ENCODE data around the gene ATXN7L3B.
"Not testable (repeated sequence)": the region's sequence is repeated elsewhere in the genome, so short reads cannot be mapped to it uniquely, and the experiment has no call there.

ATXN7L3B gene, protein sequence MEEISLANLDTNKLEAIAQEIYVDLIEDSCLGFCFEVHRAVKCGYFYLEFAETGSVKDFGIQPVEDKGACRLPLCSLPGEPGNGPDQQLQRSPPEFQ

DNA sequence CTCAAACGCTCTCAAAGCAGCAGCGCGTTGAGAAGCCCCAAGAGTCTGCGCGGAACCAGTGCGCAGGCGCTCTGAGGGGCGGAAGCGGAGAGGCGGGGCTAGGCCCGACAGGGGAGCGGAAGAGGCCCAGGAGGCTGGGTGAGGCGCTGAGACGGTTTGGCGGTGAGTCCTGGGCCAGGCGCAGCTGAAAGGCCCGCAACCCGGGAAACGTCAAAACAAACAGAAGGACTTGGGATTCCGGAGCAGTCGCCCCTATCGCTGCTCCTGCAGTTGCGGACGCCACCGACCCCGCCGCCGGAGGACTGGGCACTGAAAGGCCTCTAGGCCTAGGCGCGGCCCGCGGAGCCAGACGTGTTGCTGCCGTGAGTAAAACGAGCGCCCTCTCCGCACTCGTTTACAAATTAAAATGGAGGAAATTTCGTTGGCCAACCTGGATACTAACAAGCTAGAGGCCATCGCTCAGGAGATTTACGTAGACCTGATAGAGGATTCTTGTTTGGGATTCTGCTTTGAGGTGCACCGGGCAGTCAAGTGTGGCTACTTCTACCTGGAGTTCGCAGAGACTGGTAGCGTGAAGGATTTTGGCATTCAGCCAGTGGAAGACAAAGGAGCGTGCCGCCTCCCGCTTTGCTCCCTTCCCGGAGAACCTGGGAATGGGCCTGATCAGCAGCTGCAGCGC is at the start of gene ATXN7L3B:
ATXN7L3B (plus strand) TSS at position 129 of the 679 bp plus-strand sequence; CDS start at position 407, 278 bp downstream.
- Histone ChIP-seq H3K9me3 (ENCODE audit: control insufficient read depth, insufficient read depth, low read length) (no peaks in the 10 kb centered on the region), H3K4me1 (ENCODE audit: insufficient read depth, low read length) (peaks cover 28% of the 10 kb centered on the region), H3K36me3 (ENCODE audit: insufficient read depth, low read length) (no peaks in the 10 kb centered on the region), H3K9ac (ENCODE audit: low read depth, low read length) (peak within 1 kb of the TSS; percentile 97)

DNA sequence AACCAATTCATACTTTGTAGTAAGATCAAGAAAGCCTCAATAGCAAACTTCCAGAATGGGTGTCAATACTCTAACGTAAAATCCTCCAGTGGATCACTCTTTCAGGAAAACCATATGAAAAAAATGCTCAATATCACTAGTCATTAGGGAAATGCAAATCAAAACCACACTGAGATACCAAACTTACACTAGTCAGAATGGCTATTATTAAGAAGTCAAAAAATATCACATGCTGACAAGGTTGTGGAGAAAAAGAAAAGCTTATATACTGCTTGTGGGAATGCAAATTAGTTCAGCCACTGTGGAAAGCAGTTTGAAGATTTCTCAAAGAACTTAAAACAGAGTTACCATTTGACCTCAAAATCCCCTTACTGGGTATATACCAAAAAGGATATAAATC is 49.5 kb upstream of the ATXN7L3B start:
- no peak overlapping the region for H3K9ac ChIP-seq (ENCODE audit: low read depth, low read length)
- H3K9me3 ChIP-seq (ENCODE audit: control insufficient read depth, insufficient read depth, low read length) = no peaks in the 10 kb centered on the region
- H3K4me1 ChIP-seq (ENCODE audit: insufficient read depth, low read length) = no peaks in the 10 kb centered on the region
- no peaks in the 10 kb centered on the region for H3K36me3 ChIP-seq (ENCODE audit: insufficient read depth, low read length)

DNA sequence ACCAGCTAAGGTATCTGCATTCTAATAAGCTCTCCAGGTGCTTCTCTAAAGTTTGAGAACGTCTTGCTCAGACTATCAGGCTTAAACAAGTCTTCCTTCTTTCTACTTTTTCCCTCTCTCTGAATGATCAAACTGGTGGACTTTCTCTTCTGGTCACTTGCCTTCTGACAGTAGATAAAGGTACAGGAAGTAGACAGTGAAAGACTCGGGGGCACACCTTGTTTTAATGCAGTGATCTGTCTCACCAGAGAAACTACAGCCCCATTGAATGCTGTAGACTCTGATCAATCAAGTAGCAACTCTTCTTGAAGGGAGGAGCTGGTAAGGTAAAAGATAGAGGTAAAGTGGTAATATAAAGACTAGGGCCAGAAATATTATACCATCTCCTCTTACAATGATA is 48.1 kb upstream of the ATXN7L3B start:
- H3K36me3 ChIP-seq (ENCODE audit: insufficient read depth, low read length) = no peaks in the 10 kb centered on the region
- no peak overlapping the region for H3K9ac ChIP-seq (ENCODE audit: low read depth, low read length)
- H3K9me3 ChIP-seq (ENCODE audit: control insufficient read depth, insufficient read depth, low read length) = no peaks in the 10 kb centered on the region
- H3K4me1 ChIP-seq (ENCODE audit: insufficient read depth, low read length) = no peaks in the 10 kb centered on the region

DNA sequence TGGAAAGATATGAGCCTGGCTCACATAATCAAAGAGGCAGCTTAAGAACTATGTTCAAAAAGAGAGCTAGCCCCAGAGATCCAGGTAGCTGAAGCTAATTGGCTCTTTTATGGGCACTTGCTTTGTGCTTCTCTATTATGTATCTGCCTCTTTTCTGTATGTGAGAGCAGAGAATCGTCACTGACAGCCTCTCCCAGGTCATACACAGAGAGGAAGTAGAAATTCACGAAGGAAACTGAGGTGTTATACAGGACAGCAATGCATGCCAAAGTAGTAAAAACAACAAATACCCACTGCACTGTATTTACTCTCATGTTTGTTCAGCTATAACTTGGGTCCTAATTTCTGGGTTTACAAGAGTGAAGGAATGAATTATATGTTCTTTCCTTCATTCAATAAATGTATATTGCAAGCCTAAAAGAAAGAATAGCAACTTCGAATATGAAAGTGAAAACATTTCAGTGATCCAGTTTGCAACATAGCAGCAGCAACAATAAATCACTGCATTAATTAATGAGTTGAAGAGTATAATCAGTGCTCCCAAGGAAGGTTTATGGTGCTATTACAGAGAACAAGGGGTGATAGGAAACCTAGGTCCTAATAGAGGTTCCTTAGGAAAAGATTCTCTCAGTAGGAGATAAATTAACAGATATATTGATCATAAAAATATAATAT is 47.1 kb upstream of the ATXN7L3B start:
- Histone ChIP-seq H3K9ac (ENCODE audit: low read depth, low read length) (no peak overlapping the region), H3K4me1 (ENCODE audit: insufficient read depth, low read length) (no peaks in the 10 kb centered on the region), H3K36me3 (ENCODE audit: insufficient read depth, low read length) (no peaks in the 10 kb centered on the region), H3K9me3 (ENCODE audit: control insufficient read depth, insufficient read depth, low read length) (no peaks in the 10 kb centered on the region)

DNA sequence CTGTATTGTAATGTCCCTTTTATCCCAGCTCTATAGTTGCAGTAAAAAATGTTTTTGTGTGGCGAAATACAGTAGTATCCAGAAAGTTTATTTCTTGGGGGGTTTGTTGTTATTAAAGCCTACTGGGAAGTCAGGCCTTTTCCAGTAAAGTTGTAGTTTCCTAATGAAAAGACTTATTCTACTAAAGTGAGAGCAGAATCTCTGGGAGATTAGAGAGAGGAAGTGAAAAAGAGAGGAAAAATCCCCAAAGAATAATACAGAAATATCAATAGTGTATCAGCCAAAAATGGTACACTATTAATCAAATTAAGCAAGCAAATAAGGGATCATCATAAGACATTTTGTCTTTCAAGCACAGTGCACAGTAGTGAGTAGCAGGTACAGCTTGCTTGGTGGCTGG is 46.3 kb upstream of the ATXN7L3B start:
- H3K36me3 ChIP-seq (ENCODE audit: insufficient read depth, low read length) = no peaks in the 10 kb centered on the region
- H3K4me1 ChIP-seq (ENCODE audit: insufficient read depth, low read length) = no peaks in the 10 kb centered on the region
- no peak overlapping the region for H3K9ac ChIP-seq (ENCODE audit: low read depth, low read length)
- no peaks in the 10 kb centered on the region for H3K9me3 ChIP-seq (ENCODE audit: control insufficient read depth, insufficient read depth, low read length)

DNA sequence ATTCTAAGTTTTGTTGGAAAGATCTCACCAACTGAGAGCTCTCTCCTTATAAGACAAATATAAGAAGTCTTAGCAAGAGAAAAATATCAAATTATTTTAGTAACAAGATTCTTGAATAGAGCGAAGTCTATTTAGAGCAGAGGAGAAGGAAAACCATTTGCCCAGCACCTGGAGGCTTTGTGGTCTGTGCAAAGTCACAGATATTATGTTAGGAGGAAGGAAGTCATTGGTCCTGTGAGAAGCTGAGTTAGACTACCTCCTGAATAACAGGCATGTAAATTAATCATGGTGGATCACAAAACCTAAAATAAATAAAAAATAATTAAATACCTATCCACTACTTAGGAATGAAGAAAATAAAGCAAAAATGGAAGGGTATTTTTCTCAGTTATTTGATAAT is 38.4 kb upstream of the ATXN7L3B start:
- Histone ChIP-seq H3K9ac (ENCODE audit: low read depth, low read length) (no peak overlapping the region), H3K9me3 (ENCODE audit: control insufficient read depth, insufficient read depth, low read length) (no peaks in the 10 kb centered on the region), H3K36me3 (ENCODE audit: insufficient read depth, low read length) (no peaks in the 10 kb centered on the region; the same call in 1 of the 2 replicates), H3K4me1 (ENCODE audit: insufficient read depth, low read length) (no peaks in the 10 kb centered on the region)

DNA sequence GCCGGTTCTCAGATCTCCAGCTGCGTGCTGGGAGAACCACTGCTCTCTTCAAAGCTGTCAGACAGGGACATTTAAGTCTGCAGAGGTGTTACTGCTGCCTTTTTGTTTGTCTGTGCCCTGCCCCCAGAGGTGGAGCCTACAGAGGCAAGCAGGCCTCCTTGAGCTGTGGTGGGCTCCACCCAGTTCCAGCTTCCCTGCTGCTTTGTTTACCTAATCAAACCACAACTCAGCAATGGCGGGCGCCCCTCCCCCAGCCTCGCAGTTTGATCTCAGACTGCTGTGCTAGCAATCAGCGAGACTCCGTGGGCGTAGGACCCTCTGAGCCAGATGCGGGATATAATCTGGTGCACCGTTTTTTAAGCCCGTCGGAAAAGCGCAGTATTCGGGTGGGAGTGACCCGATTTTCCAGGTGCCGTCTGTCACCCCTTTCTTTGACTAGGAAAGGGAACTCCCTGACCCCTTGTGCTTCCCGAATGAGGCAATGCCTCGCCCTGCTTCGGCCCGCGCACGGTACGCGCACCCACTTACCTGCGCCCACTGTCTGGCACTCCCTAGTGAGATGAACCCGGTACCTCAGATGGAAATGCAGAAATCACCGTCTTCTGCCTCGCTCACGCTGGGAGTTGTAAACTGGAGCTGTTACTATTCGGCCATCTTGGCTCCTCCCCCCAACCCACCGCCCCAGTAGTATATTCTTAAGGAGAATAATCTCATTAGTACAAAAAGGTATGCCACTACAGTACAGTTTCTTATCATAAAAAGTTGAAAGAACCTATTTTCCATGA is 28.6 kb upstream of the ATXN7L3B start:
- H3K9ac ChIP-seq (ENCODE audit: low read depth, low read length) = peak overlapping the region; percentile 79
- H3K36me3 ChIP-seq (ENCODE audit: insufficient read depth, low read length); H3K9me3 ChIP-seq (ENCODE audit: control insufficient read depth, insufficient read depth, low read length); H3K4me1 ChIP-seq (ENCODE audit: insufficient read depth, low read length): not testable (repeated sequence)

DNA sequence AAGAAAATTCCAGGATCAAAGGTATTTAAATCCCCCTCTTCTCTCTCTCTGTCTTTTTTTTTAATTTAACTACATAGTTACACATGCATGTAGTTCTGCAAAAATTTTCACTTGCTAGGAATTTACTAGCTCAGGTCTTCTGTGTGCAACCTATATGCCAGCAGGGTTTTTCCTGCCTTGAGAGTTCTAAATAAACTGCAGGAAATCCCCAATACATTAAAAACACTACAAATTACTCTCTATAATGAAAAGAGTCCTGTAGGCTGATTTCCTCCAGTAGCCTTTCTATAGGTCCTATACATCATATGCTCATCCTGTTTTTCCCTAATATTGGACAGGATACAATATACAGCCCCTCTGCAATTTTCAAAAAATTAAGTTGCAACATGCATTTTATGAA is 27.7 kb upstream of the ATXN7L3B start:
- Histone ChIP-seq H3K4me1 (ENCODE audit: insufficient read depth, low read length) (peaks cover 6% of the 10 kb centered on the region; the same call in 1 of the 2 replicates), H3K36me3 (ENCODE audit: insufficient read depth, low read length) (no peaks in the 10 kb centered on the region), H3K9ac (ENCODE audit: low read depth, low read length) (no peak overlapping the region), H3K9me3 (ENCODE audit: control insufficient read depth, insufficient read depth, low read length) (no peaks in the 10 kb centered on the region)

DNA sequence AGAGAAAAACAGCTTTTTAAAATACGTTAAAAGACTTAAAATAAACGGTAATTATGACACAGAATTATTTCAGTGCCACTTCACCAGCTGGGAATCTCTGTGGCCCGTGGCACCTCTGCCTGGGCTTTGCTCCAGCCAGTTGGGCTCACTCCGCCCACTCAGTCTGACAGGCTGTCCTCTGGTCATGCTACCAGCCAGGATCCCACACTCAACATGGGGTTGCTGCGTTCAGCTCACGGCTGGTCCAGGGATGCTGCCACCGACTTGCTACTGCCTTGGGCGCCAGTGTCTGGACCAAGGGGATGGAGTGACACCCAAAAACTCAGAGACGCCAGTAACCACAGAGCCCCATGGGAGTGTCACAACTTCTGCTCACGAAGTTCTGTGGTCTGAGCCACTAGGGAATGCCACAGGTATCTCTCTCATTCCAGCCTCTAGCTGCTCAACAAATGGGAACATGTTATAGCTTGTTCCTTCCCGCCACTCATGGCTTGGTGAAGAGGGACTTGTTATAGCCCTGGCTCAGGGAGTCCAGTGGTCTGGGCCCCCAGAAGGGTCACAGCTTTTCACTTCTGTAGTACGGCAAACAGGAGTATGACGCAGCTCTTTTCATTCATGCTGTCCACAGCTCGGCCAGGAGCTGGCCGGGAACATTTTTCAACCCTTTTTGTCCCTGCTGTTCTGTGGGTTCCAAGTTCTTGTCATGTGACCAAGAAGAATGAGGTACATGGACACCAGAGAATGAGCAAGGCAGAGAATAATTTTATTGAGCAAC is 23.4 kb upstream of the ATXN7L3B start:
- Histone ChIP-seq H3K36me3 (ENCODE audit: insufficient read depth, low read length) (no peaks in the 10 kb centered on the region), H3K4me1 (ENCODE audit: insufficient read depth, low read length) (peaks cover 6% of the 10 kb centered on the region; the same call in 1 of the 2 replicates), H3K9me3 (ENCODE audit: control insufficient read depth, insufficient read depth, low read length) (no peaks in the 10 kb centered on the region), H3K9ac (ENCODE audit: low read depth, low read length) (no peak overlapping the region)

DNA sequence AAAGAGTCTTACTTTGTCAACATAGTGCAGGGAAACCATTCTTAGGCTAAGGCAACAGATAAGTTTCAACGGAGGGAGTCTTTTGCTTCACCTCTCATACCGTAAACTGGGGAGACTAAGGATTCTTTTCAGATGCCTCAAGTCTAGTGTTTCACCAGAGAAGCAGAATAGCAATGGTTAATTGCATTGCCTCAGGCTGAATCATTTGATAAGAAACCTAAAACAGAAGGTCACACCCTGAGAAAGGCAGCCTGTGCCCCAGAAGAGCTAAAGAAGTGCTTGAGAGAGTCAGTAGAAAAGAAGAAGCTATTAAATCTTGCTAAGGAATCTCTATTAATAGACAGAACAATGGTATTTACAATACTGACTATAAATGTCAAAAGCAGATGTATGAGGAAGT is 21.8 kb upstream of the ATXN7L3B start:
- Histone ChIP-seq H3K9me3 (ENCODE audit: control insufficient read depth, insufficient read depth, low read length) (no peaks in the 10 kb centered on the region), H3K36me3 (ENCODE audit: insufficient read depth, low read length) (no peaks in the 10 kb centered on the region), H3K4me1 (ENCODE audit: insufficient read depth, low read length) (no peaks in the 10 kb centered on the region), H3K9ac (ENCODE audit: low read depth, low read length) (no peak overlapping the region)

DNA sequence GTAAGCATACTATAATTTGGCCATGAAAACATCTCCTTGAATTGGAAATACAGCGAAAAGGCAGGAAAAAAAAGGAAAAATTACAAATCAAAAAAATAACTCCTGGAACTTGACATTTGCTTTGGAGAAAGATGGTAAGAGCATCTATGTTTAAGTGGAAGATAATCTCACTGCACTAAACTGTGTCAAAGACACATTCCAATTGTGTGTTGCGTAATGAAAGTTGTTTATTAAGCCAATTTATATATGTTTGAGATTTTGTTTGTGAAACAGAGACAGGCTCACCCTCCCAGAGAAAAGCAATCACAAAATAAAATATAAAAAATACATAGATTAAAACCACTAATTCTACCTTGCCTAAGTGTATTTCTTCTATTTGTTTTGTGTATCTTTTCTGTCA is 11.1 kb upstream of the ATXN7L3B start:
- Histone ChIP-seq H3K36me3 (ENCODE audit: insufficient read depth, low read length) (no peaks in the 10 kb centered on the region), H3K4me1 (ENCODE audit: insufficient read depth, low read length) (no peaks in the 10 kb centered on the region), H3K9me3 (ENCODE audit: control insufficient read depth, insufficient read depth, low read length) (no peaks in the 10 kb centered on the region), H3K9ac (ENCODE audit: low read depth, low read length) (no peak overlapping the region)

DNA sequence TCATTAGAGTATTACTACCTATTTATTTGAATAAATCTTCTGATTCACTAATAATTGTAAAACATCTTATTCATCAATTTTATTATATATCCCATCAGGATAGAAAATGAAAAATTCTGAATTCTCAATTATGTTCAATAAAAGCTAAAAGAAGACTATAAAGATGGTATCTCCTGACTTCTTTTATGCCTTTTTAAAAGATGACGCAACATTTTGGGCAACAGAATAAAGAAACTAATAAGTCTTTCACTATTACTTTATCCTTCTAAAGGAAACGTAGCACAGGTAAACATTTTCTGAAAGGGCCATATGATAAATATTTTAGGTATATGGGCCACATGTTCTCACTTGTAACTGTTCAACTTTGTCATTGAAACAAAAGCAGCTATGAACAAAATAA is 10.1 kb upstream of the ATXN7L3B start:
- Histone ChIP-seq H3K9ac (ENCODE audit: low read depth, low read length) (no peak overlapping the region), H3K9me3 (ENCODE audit: control insufficient read depth, insufficient read depth, low read length) (no peaks in the 10 kb centered on the region), H3K4me1 (ENCODE audit: insufficient read depth, low read length) (no peaks in the 10 kb centered on the region), H3K36me3 (ENCODE audit: insufficient read depth, low read length) (no peaks in the 10 kb centered on the region)

DNA sequence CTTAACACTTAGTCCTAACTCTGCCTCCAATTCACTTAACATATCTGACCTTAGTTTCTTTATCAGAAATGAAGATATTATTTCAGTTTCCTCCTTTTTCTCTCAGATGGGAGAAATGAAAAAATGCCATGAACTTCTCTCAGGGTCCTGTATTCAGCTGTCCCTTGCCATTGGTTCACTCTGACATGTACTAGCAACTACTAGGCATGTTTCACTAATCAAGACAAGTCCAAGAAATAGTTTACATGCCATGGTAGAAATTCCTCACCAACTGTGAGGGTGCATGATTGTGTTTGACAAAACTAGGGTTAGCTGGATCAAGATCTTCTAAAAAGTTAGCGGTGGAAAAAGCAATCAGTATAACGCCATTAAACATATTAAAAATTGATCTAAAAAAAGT is 7.0 kb upstream of the ATXN7L3B start:
- Histone ChIP-seq H3K9me3 (ENCODE audit: control insufficient read depth, insufficient read depth, low read length) (no peaks in the 10 kb centered on the region), H3K4me1 (ENCODE audit: insufficient read depth, low read length) (no peaks in the 10 kb centered on the region), H3K36me3 (ENCODE audit: insufficient read depth, low read length) (no peaks in the 10 kb centered on the region), H3K9ac (ENCODE audit: low read depth, low read length) (no peak overlapping the region)

DNA sequence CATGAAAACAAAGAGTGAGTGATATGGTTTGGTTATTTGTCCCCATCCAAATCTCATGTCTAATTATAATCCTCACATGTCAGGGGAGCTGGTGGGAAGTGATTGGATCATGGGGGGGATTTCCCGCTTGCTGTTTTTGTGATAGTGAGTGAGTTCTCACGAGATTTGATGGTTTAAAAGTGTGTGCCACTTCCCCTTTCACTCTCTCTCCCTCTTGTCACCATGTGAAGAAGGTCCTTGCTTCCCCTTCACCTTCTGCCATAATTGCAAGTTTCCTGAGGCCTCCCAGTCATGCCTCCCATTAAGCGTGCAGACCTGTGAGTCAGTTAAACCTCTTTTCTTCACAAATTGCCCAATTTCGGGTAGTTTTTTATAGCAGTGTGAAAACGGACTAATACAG is 2.1 kb upstream of the ATXN7L3B start:
- Histone ChIP-seq H3K9me3 (ENCODE audit: control insufficient read depth, insufficient read depth, low read length) (no peaks in the 10 kb centered on the region), H3K9ac (ENCODE audit: low read depth, low read length) (no peak overlapping the region), H3K36me3 (ENCODE audit: insufficient read depth, low read length) (no peaks in the 10 kb centered on the region), H3K4me1 (ENCODE audit: insufficient read depth, low read length) (peaks cover 11% of the 10 kb centered on the region)
